ENCODE data around the gene PRR20G.

Gene PRR20G

DNA sequence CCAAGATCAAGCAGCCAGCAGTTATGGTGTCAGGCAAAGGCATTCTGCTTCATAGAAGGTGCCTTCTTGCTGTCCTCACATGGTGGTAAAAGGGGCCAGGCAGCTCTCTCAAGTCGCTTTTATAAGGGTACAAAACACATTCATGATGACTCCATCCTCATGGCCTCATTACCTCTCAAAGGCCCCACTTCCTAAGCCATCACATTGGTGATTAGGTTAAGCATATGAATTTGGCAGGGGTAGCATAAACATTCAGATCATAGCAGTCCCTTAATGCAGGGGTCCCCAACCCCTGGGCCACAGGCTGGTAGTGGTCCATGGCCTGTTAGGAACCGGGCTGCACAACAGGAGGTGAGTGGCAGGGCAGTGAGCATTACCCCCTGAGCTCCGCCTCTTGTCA lies 52.1 kb downstream of the PRR20G start:
- in situ Hi-C loops (cut with HindIII; ENCODE audit: low sequenced_read_pairs): no loop called here

DNA sequence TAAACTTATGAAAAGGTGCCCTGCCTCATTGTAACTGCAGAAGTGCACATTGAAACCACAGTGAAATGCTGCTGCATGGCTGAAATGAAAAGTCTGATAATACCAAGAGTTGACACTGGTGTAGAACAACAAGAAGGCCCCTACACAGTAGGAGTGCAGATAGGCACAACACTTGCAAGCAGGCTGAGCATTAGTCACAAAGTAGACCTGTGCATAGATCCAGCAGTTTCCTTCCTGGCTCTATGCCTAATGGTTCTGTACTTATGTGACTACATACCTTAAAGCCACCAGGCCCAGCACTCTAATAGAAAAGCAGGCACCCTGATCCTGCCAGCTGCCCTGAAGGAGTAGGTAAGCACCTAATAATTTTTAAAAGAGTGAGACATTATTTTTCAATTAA lies 53.1 kb downstream of the PRR20G start:
- in situ Hi-C loops (cut with HindIII; ENCODE audit: low sequenced_read_pairs): no loop called here
